Erythroblast (primary cell): ENCODE data around the gene ZNF439.

ENCODE experiments used
- GATA1 ChIP-seq: IDR thresholded peaks from 2 replicates; pipeline ENCODE4 v1.6.1; 2011; ENCODE audit warnings: low read depth, mild to moderate bottlenecking, control low read depth, low read length, moderate library complexity
- POLR2A ChIP-seq: IDR thresholded peaks from 2 replicates; pipeline ENCODE4 v1.6.1; 2011; ENCODE audit warnings: mild to moderate bottlenecking, low read length

GRCh38 chr19:11905928-11906327 lies 57.4 kb downstream of the ZNF439 start:
- TF ChIP-seq GATA1 (no peak), POLR2A (no peak)
